ENCODE results near the gene KIF1B. TPM values are rescaled to one million over a fixed set of nuclear protein-coding genes. Genes with fewer than 3 reads are reported as not detected.
A peak's percentile ranks its signal among the peaks of the same experiment; 100 is the strongest.

Gene KIF1B
- total and polyA plus RNA-seq, 2 donors from 2014 or later = 8.0 to 46.4 TPM

DNA sequence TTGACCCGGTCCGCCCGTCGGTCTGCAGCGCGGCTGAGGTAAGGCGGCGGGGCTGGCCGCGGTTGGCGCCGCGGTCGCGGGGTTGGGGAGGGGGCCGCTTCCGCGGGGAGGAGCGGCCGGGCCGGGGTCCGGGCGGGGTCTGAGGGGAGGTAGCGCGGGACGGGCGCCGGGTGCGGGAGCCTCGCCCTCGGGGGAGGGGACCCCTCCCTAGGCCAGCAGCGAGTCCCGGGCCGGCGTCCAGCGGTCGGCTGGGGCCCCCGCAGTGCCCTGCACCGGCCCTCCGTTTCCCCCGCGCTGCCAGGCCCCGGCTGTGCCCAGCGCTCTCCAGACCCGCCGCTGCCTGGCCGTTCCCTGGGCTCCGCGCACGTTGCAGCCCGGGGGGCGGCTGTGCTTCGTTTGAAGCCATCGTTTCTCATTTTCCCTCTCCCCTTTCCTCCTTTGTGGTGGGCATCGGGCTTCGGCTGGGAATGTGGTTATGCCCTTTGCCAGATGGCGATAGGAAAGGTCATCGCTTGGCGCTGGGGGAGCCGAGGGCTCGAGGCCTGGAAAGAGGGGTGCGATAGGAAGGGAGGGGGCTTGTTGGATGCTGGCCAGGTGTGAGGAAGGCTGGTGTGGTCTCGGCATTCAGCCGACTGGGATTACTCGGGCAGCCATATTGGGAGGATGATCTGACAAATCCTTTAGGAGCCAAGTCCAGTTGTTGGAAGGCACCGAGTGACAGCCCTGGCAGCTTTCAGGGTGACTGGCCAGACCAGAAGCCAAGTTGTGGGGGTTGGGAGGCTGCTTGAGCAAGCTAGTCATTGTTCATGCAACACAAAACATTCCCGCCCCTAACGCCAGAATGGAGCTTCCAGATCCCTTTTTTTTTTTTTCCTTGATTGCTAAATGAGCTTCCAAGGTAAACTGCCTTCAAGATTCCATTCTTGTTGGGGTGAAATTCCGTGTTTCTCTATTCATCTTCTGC lies 753 bp downstream of the KIF1B start:
- peak overlapping the region; percentile 75 to 95 (median 95) for H3K9ac ChIP-seq (ENCODE audit: low read length in 3 of 3)
- DNase-seq = peak; percentile 84 to 95 (median 91)
- H3K27me3 ChIP-seq (ENCODE audit: control insufficient read depth, insufficient read depth, low read length) = no peaks in the 10 kb centered on the region
- no peak for FAIRE-seq
- no peaks in the 10 kb centered on the region for H3K36me3 ChIP-seq (ENCODE audit: control insufficient read depth in 2 of 3, insufficient read depth in 3 of 3, low read length in 3 of 3)
- intact Hi-C loops (cut with DNase I) = no loop called here
- TF ChIP-seq, protein P1, sequence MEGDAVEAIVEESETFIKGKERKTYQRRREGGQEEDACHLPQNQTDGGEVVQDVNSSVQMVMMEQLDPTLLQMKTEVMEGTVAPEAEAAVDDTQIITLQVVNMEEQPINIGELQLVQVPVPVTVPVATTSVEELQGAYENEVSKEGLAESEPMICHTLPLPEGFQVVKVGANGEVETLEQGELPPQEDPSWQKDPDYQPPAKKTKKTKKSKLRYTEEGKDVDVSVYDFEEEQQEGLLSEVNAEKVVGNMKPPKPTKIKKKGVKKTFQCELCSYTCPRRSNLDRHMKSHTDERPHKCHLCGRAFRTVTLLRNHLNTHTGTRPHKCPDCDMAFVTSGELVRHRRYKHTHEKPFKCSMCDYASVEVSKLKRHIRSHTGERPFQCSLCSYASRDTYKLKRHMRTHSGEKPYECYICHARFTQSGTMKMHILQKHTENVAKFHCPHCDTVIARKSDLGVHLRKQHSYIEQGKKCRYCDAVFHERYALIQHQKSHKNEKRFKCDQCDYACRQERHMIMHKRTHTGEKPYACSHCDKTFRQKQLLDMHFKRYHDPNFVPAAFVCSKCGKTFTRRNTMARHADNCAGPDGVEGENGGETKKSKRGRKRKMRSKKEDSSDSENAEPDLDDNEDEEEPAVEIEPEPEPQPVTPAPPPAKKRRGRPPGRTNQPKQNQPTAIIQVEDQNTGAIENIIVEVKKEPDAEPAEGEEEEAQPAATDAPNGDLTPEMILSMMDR (IDR thresholded peaks at IDR 0.05; ENCODE audit: borderline replicate concordance, extremely low read depth, insufficient read depth) = no peak
- H3K4me3 ChIP-seq (ENCODE audit: low read length in 3 of 3) = peak overlapping the region; percentile 91 to 98 (median 91)
- H3K27ac ChIP-seq (ENCODE audit: low read depth in 2 of 2, low read length in 2 of 2) = peak overlapping the region; percentile 93 to 96
- no peaks in the 10 kb centered on the region for H3K9me3 ChIP-seq (ENCODE audit: control insufficient read depth in 2 of 3, insufficient read depth in 1 of 3, low read length in 3 of 3)
- peaks cover 0 to 9% (median 9%) of the 10 kb centered on the region in 3 donors for H3K4me1 ChIP-seq (ENCODE audit: control insufficient read depth in 2 of 3, insufficient read depth in 2 of 3, low read depth in 1 of 3, low read length in 3 of 3)

DNA sequence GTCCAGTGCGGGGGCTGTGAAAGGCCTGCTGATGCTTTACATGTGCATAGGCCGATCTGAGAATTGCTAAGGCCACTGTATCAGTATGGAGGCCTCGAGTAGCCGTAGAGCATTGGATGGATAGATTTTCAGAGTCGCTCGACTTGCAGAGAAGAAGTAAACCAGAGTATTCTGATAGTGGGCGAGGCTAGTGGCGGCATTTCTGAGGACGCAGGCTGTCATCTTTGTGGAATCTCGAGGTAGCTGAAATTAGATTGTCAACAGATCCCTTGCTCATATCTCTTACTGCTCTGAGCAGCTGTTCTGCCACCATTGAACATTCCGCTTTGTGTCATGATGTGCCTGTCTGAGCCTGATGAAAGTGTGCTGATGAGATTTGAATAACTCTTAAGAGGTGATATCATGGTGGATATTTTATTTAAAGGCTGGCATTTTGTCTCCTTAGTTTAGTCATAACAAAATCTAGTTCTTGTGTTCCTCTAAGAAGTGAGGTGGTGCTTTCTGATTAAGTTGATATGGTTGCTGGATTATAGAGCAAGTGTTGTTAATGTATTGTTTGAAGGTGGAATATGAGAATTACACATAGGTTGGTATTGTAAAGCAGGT lies 1.5 kb downstream of the KIF1B start:
- TF ChIP-seq, protein P1 (IDR thresholded peaks at IDR 0.05; ENCODE audit: borderline replicate concordance, extremely low read depth, insufficient read depth) = no peak
- DNase-seq (peak in 2 of 5 donors; percentile 58 to 59), FAIRE-seq (no peak)
- Histone ChIP-seq H3K4me1 (ENCODE audit: control insufficient read depth in 2 of 3, insufficient read depth in 2 of 3, low read depth in 1 of 3, low read length in 3 of 3) (peaks cover 0 to 14% (median 13%) of the 10 kb centered on the region in 3 donors), H3K36me3 (ENCODE audit: control insufficient read depth in 2 of 3, insufficient read depth in 3 of 3, low read length in 3 of 3) (no peaks in the 10 kb centered on the region), H3K27ac (ENCODE audit: low read depth in 2 of 2, low read length in 2 of 2) (peak overlapping the region; percentile 93 to 96), H3K9ac (ENCODE audit: low read length in 3 of 3) (peak overlapping the region in 2 of 3 donors; percentile 75 to 95), H3K9me3 (ENCODE audit: control insufficient read depth in 2 of 3, insufficient read depth in 1 of 3, low read length in 3 of 3) (no peaks in the 10 kb centered on the region), H3K27me3 (ENCODE audit: control insufficient read depth, insufficient read depth, low read length) (no peaks in the 10 kb centered on the region), H3K4me3 (ENCODE audit: low read length in 3 of 3) (peak overlapping the region; percentile 91 to 98 (median 91))
- intact Hi-C loops (cut with DNase I) = no loop called here

DNA sequence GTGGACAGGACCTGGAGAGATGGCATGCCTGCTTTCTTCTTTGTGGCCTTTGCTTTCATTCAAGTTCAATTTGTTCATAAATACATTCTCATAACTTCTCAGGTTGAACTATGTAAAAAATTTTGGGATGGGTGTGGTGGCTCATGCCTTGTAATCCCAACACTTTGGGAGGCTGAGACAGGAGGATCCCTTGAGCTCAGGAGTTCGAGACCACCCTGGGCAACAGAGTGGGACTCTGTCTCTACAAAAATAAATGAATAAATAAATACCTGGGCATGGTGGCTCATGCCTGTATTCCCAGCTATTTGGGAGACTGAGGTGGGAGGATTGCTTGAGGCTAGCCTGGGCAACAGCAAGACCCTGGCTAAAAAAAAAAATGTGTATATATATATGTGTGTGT lies 2.1 kb downstream of the KIF1B start:
- TF ChIP-seq, protein P1 (IDR thresholded peaks at IDR 0.05; ENCODE audit: borderline replicate concordance, extremely low read depth, insufficient read depth) = no peak
- no peak for FAIRE-seq
- intact Hi-C loops (cut with DNase I) = no loop called here

More for the DNA sequence above, 2.1 kb downstream of the KIF1B start:
- DNase-seq = no peak
- peaks cover 0 to 14% (median 13%) of the 10 kb centered on the region in 3 donors for H3K4me1 ChIP-seq (ENCODE audit: control insufficient read depth in 2 of 3, insufficient read depth in 2 of 3, low read depth in 1 of 3, low read length in 3 of 3)
- H3K36me3 ChIP-seq (ENCODE audit: control insufficient read depth in 2 of 3, insufficient read depth in 3 of 3, low read length in 3 of 3) = no peaks in the 10 kb centered on the region
- peak overlapping the region in 2 of 3 donors; percentile 91 to 98 for H3K4me3 ChIP-seq (ENCODE audit: low read length in 3 of 3)
- H3K9me3 ChIP-seq (ENCODE audit: control insufficient read depth in 2 of 3, insufficient read depth in 1 of 3, low read length in 3 of 3) = no peaks in the 10 kb centered on the region
- H3K27ac ChIP-seq (ENCODE audit: low read depth in 2 of 2, low read length in 2 of 2) = no peak overlapping the region
- peak overlapping the region in 1 of 3 donors; percentile 95 for H3K9ac ChIP-seq (ENCODE audit: low read length in 3 of 3)
- no peaks in the 10 kb centered on the region for H3K27me3 ChIP-seq (ENCODE audit: control insufficient read depth, insufficient read depth, low read length)
